DOHH2 (cell line): ENCODE data around the gene S100A8.

ENCODE experiments used
- H3F3A ChIP-seq: fragments of 200-600 bp; sonication (generic), shearing (Covaris generic); 2 replicates; pipeline ENCODE4 v1.6.0; 2016; ENCODE audit warnings: antibody characterized with exemption, mild to moderate bottlenecking; ENCODE audit not compliant: control insufficient read depth, insufficient read depth
- H3K27ac ChIP-seq: fragments of 200-600 bp; sonication (generic); 2 replicates; pipeline ENCODE4 v1.5.1; 2014; ENCODE audit warnings: low read depth, mild to moderate bottlenecking, low read length, moderate library complexity
- H3K27me3 ChIP-seq: fragments of 200-600 bp; sonication (generic); 2 replicates; pipeline ENCODE4 v1.6.1; 2014; ENCODE audit warnings: mild to moderate bottlenecking, low read length, mixed read lengths; ENCODE audit not compliant: control insufficient read depth
- H3K36me3 ChIP-seq: fragments of 200-600 bp; sonication (generic); 2 replicates; pipeline ENCODE4 v1.6.1; 2014; ENCODE audit warnings: mild to moderate bottlenecking, low read length, moderate library complexity, mixed read lengths; ENCODE audit not compliant: control insufficient read depth
- H3K4me1 ChIP-seq: fragments of 200-600 bp; sonication (generic); 2 replicates; pipeline ENCODE4 v1.6.1; 2014; ENCODE audit warnings: mild to moderate bottlenecking, low read length, mixed read lengths; ENCODE audit not compliant: control insufficient read depth
- H3K4me2 ChIP-seq: fragments of 200-600 bp; sonication (generic); 2 replicates; pipeline ENCODE4 v1.6.0; 2014; ENCODE audit warnings: mild to moderate bottlenecking, low read length, moderate library complexity
- H3K4me3 ChIP-seq: fragments of 200-600 bp; sonication (generic); 2 replicates; pipeline ENCODE4 v1.5.1; 2014; ENCODE audit warnings: mild to moderate bottlenecking, low read length, mixed read lengths
- H3K79me2 ChIP-seq: fragments of 200-600 bp; sonication (generic); 2 replicates; pipeline ENCODE4 v1.6.1; 2014; ENCODE audit warnings: mild to moderate bottlenecking, low read length, mixed read lengths; ENCODE audit not compliant: control insufficient read depth
- H3K9me2 ChIP-seq: fragments of 200-600 bp; sonication (generic); replicated peaks from 2 replicates; pipeline ENCODE4 v1.6.1; 2014; ENCODE audit warnings: mild to moderate bottlenecking, low read length, mixed read lengths; ENCODE audit not compliant: control insufficient read depth
- H3K9me3 ChIP-seq: fragments of 200-600 bp; sonication (generic); 2 replicates; pipeline ENCODE4 v1.6.1; 2014; ENCODE audit warnings: antibody characterized with exemption, low read length, mixed read lengths; ENCODE audit not compliant: control insufficient read depth, insufficient read depth
- H4K20me1 ChIP-seq: fragments of 200-600 bp; sonication (generic); 2 replicates; pipeline ENCODE4 v1.6.0; 2014; ENCODE audit warnings: low read depth, mild to moderate bottlenecking, antibody characterized with exemption, low read length, moderate library complexity; ENCODE audit not compliant: control insufficient read depth, insufficient read depth
- CTCF ChIP-seq: fragments of 200-600 bp; sonication (generic); IDR thresholded peaks from one replicate; pipeline ENCODE4 v1.5.1; 2014; ENCODE audit warnings: antibody characterized with exemption, mild to moderate bottlenecking, low read depth, low read length; ENCODE audit not compliant: poor library complexity, severe bottlenecking
- EZH2phosphoT487 ChIP-seq: fragments of 200-600 bp; sonication (generic); IDR thresholded peaks from 2 replicates; pipeline ENCODE4 v1.6.1; 2017; ENCODE audit warnings: borderline replicate concordance, mild to moderate bottlenecking, antibody characterized with exemption, low read length, moderate library complexity, mixed read lengths

The S100A8 gene

GRCh38 chr1:153428073-153428638, 37.3 kb upstream of the S100A8 start:
- Histone ChIP-seq H3K9me3 (no peaks in the 10 kb centered on the region), H4K20me1 (no peaks in the 10 kb centered on the region), H3K4me1 (no peaks in the 10 kb centered on the region), H3K36me3 (no peaks in the 10 kb centered on the region), H3K4me2 (no peak overlapping the region), H3K27ac (no peak overlapping the region), H3K9me2 (no peaks in the 10 kb centered on the region), H3K4me3 (no peak overlapping the region), H3K79me2 (no peaks in the 10 kb centered on the region), H3F3A (no peaks in the 10 kb centered on the region), H3K27me3 (no peaks in the 10 kb centered on the region; the same call in 1 of the 2 replicates)
- TF ChIP-seq EZH2phosphoT487 (no peak), CTCF (no peak)

GRCh38 chr1:153426809-153427208, 35.9 kb upstream of the S100A8 start:
- H3K36me3 ChIP-seq = no peaks in the 10 kb centered on the region
- H3F3A ChIP-seq = no peaks in the 10 kb centered on the region
- H3K9me3 ChIP-seq = no peaks in the 10 kb centered on the region
- no peak overlapping the region for H3K4me2 ChIP-seq
- H3K4me1 ChIP-seq = no peaks in the 10 kb centered on the region
- no peaks in the 10 kb centered on the region; the same call in 1 of the 2 replicates for H3K27me3 ChIP-seq
- H3K79me2 ChIP-seq = no peaks in the 10 kb centered on the region
- no peak overlapping the region for H3K27ac ChIP-seq
- TF ChIP-seq CTCF = no peak
- no peak for TF ChIP-seq EZH2phosphoT487
- no peaks in the 10 kb centered on the region for H4K20me1 ChIP-seq
- no peaks in the 10 kb centered on the region for H3K9me2 ChIP-seq
- no peak overlapping the region for H3K4me3 ChIP-seq

DNA sequence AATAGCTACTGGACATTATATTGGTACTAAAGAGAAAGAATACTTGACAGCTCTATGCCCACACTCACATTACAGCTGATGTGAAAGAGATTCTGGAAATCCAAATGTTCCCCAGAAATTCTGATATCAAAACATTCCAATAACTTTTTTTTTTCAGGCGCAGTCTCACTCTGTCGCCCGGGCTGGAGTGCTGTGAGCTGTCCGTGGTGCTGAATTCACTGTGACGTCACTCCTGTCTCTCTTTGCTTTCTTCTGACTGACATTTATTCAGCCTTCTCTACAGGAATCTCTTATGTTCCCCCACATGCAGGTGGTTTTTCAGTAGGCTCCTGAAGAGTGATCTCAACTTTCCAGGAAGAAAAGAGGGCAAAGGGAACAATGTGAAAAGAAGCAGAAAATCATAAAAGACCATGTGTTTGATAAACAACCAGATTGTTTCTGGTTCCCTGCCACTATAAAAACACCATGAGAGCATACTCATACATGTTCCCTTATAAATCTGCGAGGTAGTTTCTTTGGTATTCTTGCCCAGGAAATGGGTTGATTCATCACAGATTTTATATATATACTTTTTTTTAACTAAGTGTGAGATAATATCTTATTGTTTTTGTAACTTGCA, 31.7 kb upstream of the S100A8 start:
- H3K4me1 ChIP-seq = no peaks in the 10 kb centered on the region
- no peaks in the 10 kb centered on the region for H3K9me3 ChIP-seq
- no peaks in the 10 kb centered on the region for H3K9me2 ChIP-seq
- H3K27me3 ChIP-seq = no peaks in the 10 kb centered on the region; the same call in 1 of the 2 replicates
- TF ChIP-seq CTCF = no peak
- no peak for TF ChIP-seq EZH2phosphoT487
- no peaks in the 10 kb centered on the region for H4K20me1 ChIP-seq
- no peaks in the 10 kb centered on the region for H3K36me3 ChIP-seq
- no peaks in the 10 kb centered on the region for H3F3A ChIP-seq
- no peak overlapping the region for H3K4me3 ChIP-seq
- no peaks in the 10 kb centered on the region for H3K79me2 ChIP-seq
- H3K27ac ChIP-seq = no peak overlapping the region
- no peak overlapping the region for H3K4me2 ChIP-seq
